WTC11 (cell line): ENCODE data around the gene MYO18B. TPM values are rescaled to one million over a fixed set of nuclear protein-coding genes. Genes with fewer than 3 reads are reported as not detected.

ENCODE experiments used
- ATAC-seq: fragments of 200-7000 bp; cut with Tn5 transposase; 2 replicates; pipeline ENCODE4 v1.10.0; 2021; ENCODE audit warnings: mild to moderate bottlenecking, moderate library complexity
- CTCF ChIA-PET: fragments of 300-600 bp; sonication (Branson Sonifier 250); formaldehyde crosslinking; loops from one replicate; lab custom pipeline; 2021; ENCODE audit warnings: antibody characterized with exemption; lab: Charles Lee
- POLR2A ChIA-PET: fragments of 350-600 bp; sonication (Branson Sonifier 250); formaldehyde crosslinking; loops from one replicate; lab custom pipeline; 2021; ENCODE audit warnings: antibody characterized with exemption; lab: Charles Lee
- DNase-seq: peaks from one replicate; pipeline ENCODE4 v3.0.0; 2021; ENCODE audit warnings: low spot score
- H3K27ac Mint-ChIP-seq: 2 replicates; pipeline ENCODE4 v1.8.0; 2021; ENCODE audit warnings: mixed read lengths
- H3K27me3 Mint-ChIP-seq: 2 replicates; pipeline ENCODE4 v1.8.0; 2021; ENCODE audit warnings: low read depth, mild to moderate bottlenecking, moderate library complexity, mixed read lengths
- H3K36me3 Mint-ChIP-seq: 2 replicates; pipeline ENCODE4 v1.8.0; 2021; ENCODE audit warnings: mixed read lengths
- H3K4me1 Mint-ChIP-seq: 2 replicates; pipeline ENCODE4 v1.8.0; 2022; ENCODE audit warnings: mixed read lengths
- H3K4me3 Mint-ChIP-seq: 2 replicates; pipeline ENCODE4 v1.8.0; 2021; ENCODE audit warnings: mild to moderate bottlenecking, moderate library complexity, mixed read lengths
- H3K9me3 Mint-ChIP-seq: 2 replicates; pipeline ENCODE4 v1.8.0; 2021; ENCODE audit warnings: mixed read lengths
- ARID4B ChIP-seq: sonication (generic); formaldehyde crosslinking; IDR thresholded peaks from 2 replicates; pipeline ENCODE4 v1.8.0; 2023; ENCODE audit warnings: missing genetic modification reagents, mild to moderate bottlenecking, borderline replicate concordance
- CBFB ChIP-seq: sonication (generic); formaldehyde crosslinking; IDR thresholded peaks from 2 replicates; pipeline ENCODE4 v1.8.1; 2022; ENCODE audit warnings: mild to moderate bottlenecking, low read depth, missing genetic modification reagents
- GABPB1 ChIP-seq: sonication (generic); formaldehyde crosslinking; IDR thresholded peaks from 2 replicates; pipeline ENCODE4 v1.8.1; 2023; ENCODE audit warnings: mild to moderate bottlenecking, missing genetic modification reagents
- GTF2I ChIP-seq: fragments of 250-450 bp; sonication (Bioruptor Pico); conservative IDR thresholded peaks from 2 replicates; pipeline ENCODE4 v1.4.0; 2021; ENCODE audit warnings: mild to moderate bottlenecking
- IRF1 ChIP-seq: sonication (generic); formaldehyde crosslinking; IDR thresholded peaks from 2 replicates; pipeline ENCODE4 v1.8.0; 2023; ENCODE audit warnings: missing genetic modification reagents
- JAZF1 ChIP-seq: fragments of 250-450 bp; sonication (Bioruptor Pico); IDR thresholded peaks from 2 replicates; pipeline ENCODE4 v1.9.0; 2021; ENCODE audit warnings: moderate library complexity, mild to moderate bottlenecking, inconsistent platforms
- MAX ChIP-seq: sonication (generic); formaldehyde crosslinking; IDR thresholded peaks from 2 replicates; pipeline ENCODE4 v1.8.0; 2022; ENCODE audit warnings: mild to moderate bottlenecking, missing genetic modification reagents
- MYBL2 ChIP-seq: sonication (generic); formaldehyde crosslinking; IDR thresholded peaks from 2 replicates; pipeline ENCODE4 v1.8.1; 2023; ENCODE audit warnings: mild to moderate bottlenecking, moderate library complexity, missing genetic modification reagents
- NFYB ChIP-seq: sonication (generic); formaldehyde crosslinking; conservative IDR thresholded peaks from 2 replicates; pipeline ENCODE4 v1.8.0; 2022; ENCODE audit warnings: low read depth, missing genetic modification reagents
- NR1H2 ChIP-seq: sonication (generic); formaldehyde crosslinking; IDR thresholded peaks from 2 replicates; pipeline ENCODE4 v1.9.0; 2021; ENCODE audit warnings: mild to moderate bottlenecking, moderate library complexity, missing genetic modification reagents
- PRDM15 ChIP-seq: sonication (generic); formaldehyde crosslinking; IDR thresholded peaks from 2 replicates; pipeline ENCODE4 v1.8.0; 2022; ENCODE audit warnings: missing genetic modification reagents
- USF2 ChIP-seq: sonication (generic); formaldehyde crosslinking; IDR thresholded peaks from 2 replicates; pipeline ENCODE4 v1.8.1; 2023; ENCODE audit warnings: mild to moderate bottlenecking, missing genetic modification reagents, moderate library complexity
- ZNF232 ChIP-seq: sonication (generic); formaldehyde crosslinking; IDR thresholded peaks from 2 replicates; pipeline ENCODE4 v1.8.0; 2022; ENCODE audit warnings: mild to moderate bottlenecking, missing genetic modification reagents
- total RNA-seq: library from RNA; stranded (reverse); gene quantifications from 3 replicates; pipeline ENCODE4 v1.2.3, GENCODE V29; 2021

Gene MYO18B
- total RNA-seq, 1 experiment from 2014 or later: 0.96 TPM

GRCh38 chr22:26050079-26050478 lies 308.1 kb downstream of the MYO18B start (continued):
- no peak for TF ChIP-seq IRF1 (CRISPR knock-in tag)
- TF ChIP-seq ZNF232 (CRISPR knock-in tag): no peak
- TF ChIP-seq GTF2I (CRISPR knock-in tag): no peak
- no peak for TF ChIP-seq ARID4B (CRISPR knock-in tag)
- no peak for TF ChIP-seq NFYB (CRISPR knock-in tag)
- no peak for TF ChIP-seq GABPB1 (CRISPR knock-in tag)
- no peak for TF ChIP-seq NR1H2 (CRISPR knock-in tag)
- no peak for TF ChIP-seq USF2 (CRISPR knock-in tag)

GRCh38 chr22:26053737-26054316 lies 311.8 kb downstream of the MYO18B start:
- Mint-ChIP-seq H3K4me3 (no peak overlapping the region), H3K27ac (peak overlapping the region; percentile 21), H3K27me3 (no peaks in the 10 kb centered on the region), H3K9me3 (peaks cover 5% of the 10 kb centered on the region; the same call in 1 of the 2 replicates), H3K4me1 (peaks cover 27% of the 10 kb centered on the region), H3K36me3 (no peaks in the 10 kb centered on the region)
- no peak for DNase-seq
- ChIA-PET POLR2A (no interaction called here), CTCF (interaction anchor here (0.8 to 2.0 kb wide), 7 partner anchors 12 to 311 kb away, joined by 3 to 9 read pairs (median 5); partner anchors contain the start of gene SEZ6L)
- TF ChIP-seq MYBL2 (no peak), JAZF1 (CRISPR knock-in tag) (no peak), CBFB (CRISPR knock-in tag) (no peak)
- ATAC-seq: peak; percentile 78

GRCh38 chr22:26054841-26055605 lies 313.0 kb downstream of the MYO18B start:
- TF ChIP-seq ZNF232 (CRISPR knock-in tag): no peak
- TF ChIP-seq, all 79 proteins: peak for 0
- Mint-ChIP-seq H3K27ac (no peak overlapping the region), H3K4me3 (no peak overlapping the region), H3K36me3 (no peaks in the 10 kb centered on the region), H3K9me3 (peaks cover 5% of the 10 kb centered on the region; the same call in 1 of the 2 replicates), H3K27me3 (no peaks in the 10 kb centered on the region), H3K4me1 (peaks cover 39% of the 10 kb centered on the region)
- DNase-seq: no peak
- ChIA-PET CTCF (interaction anchor here (0.5 to 2.0 kb wide), 6 partner anchors 114 to 899 kb away, joined by 3 to 9 read pairs (median 5); partner anchors contain the start of gene SEZ6L), POLR2A (no interaction called here)
- no peak for ATAC-seq

GRCh38 chr22:26055693-26056092 lies 313.7 kb downstream of the MYO18B start:
- Mint-ChIP-seq H3K27me3 (no peaks in the 10 kb centered on the region), H3K4me1 (peaks cover 44% of the 10 kb centered on the region), H3K36me3 (no peaks in the 10 kb centered on the region), H3K27ac (no peak overlapping the region), H3K4me3 (no peak overlapping the region), H3K9me3 (peaks cover 5% of the 10 kb centered on the region; the same call in 1 of the 2 replicates)
- ChIA-PET POLR2A (no interaction called here), CTCF (interaction anchor here (0.5 to 2.0 kb wide), 3 partner anchors 117 to 900 kb away, joined by 4 to 9 read pairs (median 5); no protein-coding TSS in a partner anchor)
- ATAC-seq: no peak
- DNase-seq: no peak
- no peak for TF ChIP-seq MAX (CRISPR knock-in tag)
- TF ChIP-seq PRDM15 (CRISPR knock-in tag): no peak
